HepG2 (cell line): ENCODE measurements around the gene GNG7. TPM values are rescaled to one million over a fixed set of nuclear protein-coding genes. Genes with fewer than 3 reads are reported as not detected.

ENCODE experiments used
- AGO2 ChIP-seq: fragments of 200-400 bp; formaldehyde crosslinking; optimal IDR thresholded peaks from 2 replicates; pipeline ENCODE3; 2017; ENCODE audit warnings: mild to moderate bottlenecking, low read depth, low read length, moderate library complexity
- FOXP1 ChIP-seq, 2 experiments: fragments of 450-650 bp in 1 of 2; IDR thresholded peaks; 2 replicates each; pipeline ENCODE4 v1.6.1; 2017 to 2018; ENCODE audit warnings: antibody characterized with exemption in 1 of 2
- LCORL ChIP-seq, 2 experiments: fragments of 450-650 bp in 1 of 2; sonication (generic) in 1 of 2; formaldehyde crosslinking in 1 of 2; IDR thresholded peaks; 2 replicates each; pipeline versions ENCODE4 v1.5.0 to v1.6.1; 2017 to 2020; ENCODE audit warnings: antibody characterized with exemption in 1 of 2, missing genetic modification reagents in 1 of 2
- MXD1 ChIP-seq: sonication (generic); formaldehyde crosslinking; IDR thresholded peaks from 2 replicates; pipeline ENCODE4 v1.4.0; 2020; ENCODE audit warnings: mild to moderate bottlenecking, missing genetic modification reagents
- PBX3 ChIP-seq: sonication (generic); formaldehyde crosslinking; IDR thresholded peaks from 2 replicates; pipeline ENCODE4 v1.8.1; 2023; ENCODE audit warnings: missing genetic modification reagents, inconsistent platforms, borderline replicate concordance
- RCOR2 ChIP-seq: IDR thresholded peaks from 2 replicates; pipeline ENCODE4 v1.6.1; 2016; ENCODE audit warnings: missing biosample characterization, missing genetic modification reagents
- SAFB2 ChIP-seq: sonication (generic); formaldehyde crosslinking; IDR thresholded peaks from 2 replicates; pipeline ENCODE4 v1.5.1; 2020; ENCODE audit warnings: missing genetic modification reagents, low read depth, mild to moderate bottlenecking, borderline replicate concordance
- SMAD1 ChIP-seq: sonication (generic); formaldehyde crosslinking; IDR thresholded peaks from 2 replicates; pipeline ENCODE4 v1.4.0; 2020; ENCODE audit warnings: missing genetic modification reagents, low read depth, mild to moderate bottlenecking, borderline replicate concordance
- SMYD3 ChIP-seq: sonication (generic); formaldehyde crosslinking; IDR thresholded peaks from 2 replicates; pipeline ENCODE4 v1.8.1; 2023; ENCODE audit warnings: mild to moderate bottlenecking, missing genetic modification reagents
- TFAP4 ChIP-seq: sonication (generic); IDR thresholded peaks from 2 replicates; pipeline ENCODE4 v1.6.1; 2016; ENCODE audit warnings: low read depth, borderline replicate concordance
- ZMAT3 ChIP-seq: sonication (generic); formaldehyde crosslinking; conservative IDR thresholded peaks from 2 replicates; pipeline ENCODE4 v1.7.0; 2021; ENCODE audit warnings: missing genetic modification reagents
- ZNF282 ChIP-seq: fragments of 450-650 bp; IDR thresholded peaks from 2 replicates; pipeline ENCODE4 v1.6.1; 2018; ENCODE audit not compliant: partially characterized antibody
- ZNF468 ChIP-seq: sonication (generic); formaldehyde crosslinking; IDR thresholded peaks from 2 replicates; pipeline ENCODE4 v1.8.0; 2022; ENCODE audit warnings: mild to moderate bottlenecking, moderate library complexity, missing genetic modification reagents
- ZNF598 ChIP-seq: sonication (generic); formaldehyde crosslinking; IDR thresholded peaks from 2 replicates; pipeline ENCODE4 v1.5.1; 2020; ENCODE audit warnings: mild to moderate bottlenecking, missing genetic modification reagents, borderline replicate concordance
- ZNF75D ChIP-seq: sonication (generic); formaldehyde crosslinking; IDR thresholded peaks from 2 replicates; pipeline ENCODE4 v1.8.1; 2023; ENCODE audit warnings: missing genetic modification reagents, mild to moderate bottlenecking, borderline replicate concordance
- polyA plus RNA-seq, 8 experiments: library from polyadenylated mRNA; depleted of rRNA in 3 of 8; stranded (reverse) in 7 of 8; unstranded in 1 of 8; fragments of >200 nt; fragmentation: Illumina TruSeq in 4 of 8; extraction: Trizol in 4 of 8; gene quantifications; 2 replicates each; pipeline versions ENCODE4 v1.2.1 to v1.2.3, GENCODE V29; 2011 to 2016; ENCODE audit warnings: low read depth in 4 of 8, missing spikeins in 1 of 8, mixed read lengths in 1 of 8; ENCODE audit not compliant: insufficient read depth in 1 of 8
- total RNA-seq, 5 experiments: library from RNA; depleted of rRNA; stranded (reverse); fragments of >200 nt; fragmentation: Illumina TruSeq; extraction: Trizol; gene quantifications; 2 replicates each; pipeline ENCODE4 v1.2.3, GENCODE V29; 2016; ENCODE audit warnings: low read depth in 1 of 5
- TF ChIP-seq, protein P1 (sequence below): sonication (generic); formaldehyde crosslinking; IDR thresholded peaks from 2 replicates; pipeline ENCODE4 v1.5.0; 2020; ENCODE audit warnings: missing genetic modification reagents

Gene GNG7
- total and polyA plus RNA-seq, 2 of the 13 experiments (the other 11 are each of a cell fraction or from before 2014, with no cell fraction given), result 1.4 to 3.3 TPM

GRCh38 chr19:2575734-2576481 lies 126.6 kb downstream of the GNG7 start (continued):
- TF ChIP-seq SMAD1 (no peak; the same call in 1 of the 2 replicates), LCORL (IDR thresholded peaks at IDR 0.05) (0 out of 2 replicates have a peak, but pooled peaks have one; percentile 30), LCORL (CRISPR knock-in tag; IDR thresholded peaks at IDR 0.05) (peak; percentile 82), ZNF75D (no peak), SMYD3 (CRISPR knock-in tag) (no peak), RCOR2 (CRISPR knock-in tag) (no peak), MXD1 (peak; percentile 84), AGO2 (peak; percentile 25), ZNF598 (CRISPR knock-in tag) (peak; percentile 95; the same call in 1 of the 2 replicates), PBX3 (CRISPR knock-in tag) (no peak), SAFB2 (CRISPR knock-in tag) (no peak; the same call in 1 of the 2 replicates), TFAP4 (peak; percentile 56; the same call in 1 of the 2 replicates), ZNF468 (CRISPR knock-in tag) (no peak), ZNF282 (no peak), ZMAT3 (CRISPR knock-in tag) (peak; percentile 69), FOXP1 (IDR thresholded peaks at IDR 0.05) (0 out of 2 replicates have a peak, but pooled peaks have one; percentile 17), FOXP1 (CRISPR knock-in tag; IDR thresholded peaks at IDR 0.05) (no peak)
- TF ChIP-seq, protein P1, sequence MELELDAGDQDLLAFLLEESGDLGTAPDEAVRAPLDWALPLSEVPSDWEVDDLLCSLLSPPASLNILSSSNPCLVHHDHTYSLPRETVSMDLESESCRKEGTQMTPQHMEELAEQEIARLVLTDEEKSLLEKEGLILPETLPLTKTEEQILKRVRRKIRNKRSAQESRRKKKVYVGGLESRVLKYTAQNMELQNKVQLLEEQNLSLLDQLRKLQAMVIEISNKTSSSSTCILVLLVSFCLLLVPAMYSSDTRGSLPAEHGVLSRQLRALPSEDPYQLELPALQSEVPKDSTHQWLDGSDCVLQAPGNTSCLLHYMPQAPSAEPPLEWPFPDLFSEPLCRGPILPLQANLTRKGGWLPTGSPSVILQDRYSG, result 0 out of 2 replicates have a peak, but pooled peaks have one; percentile 44
